ENCODE measurements around the gene IREB2.

DNA sequence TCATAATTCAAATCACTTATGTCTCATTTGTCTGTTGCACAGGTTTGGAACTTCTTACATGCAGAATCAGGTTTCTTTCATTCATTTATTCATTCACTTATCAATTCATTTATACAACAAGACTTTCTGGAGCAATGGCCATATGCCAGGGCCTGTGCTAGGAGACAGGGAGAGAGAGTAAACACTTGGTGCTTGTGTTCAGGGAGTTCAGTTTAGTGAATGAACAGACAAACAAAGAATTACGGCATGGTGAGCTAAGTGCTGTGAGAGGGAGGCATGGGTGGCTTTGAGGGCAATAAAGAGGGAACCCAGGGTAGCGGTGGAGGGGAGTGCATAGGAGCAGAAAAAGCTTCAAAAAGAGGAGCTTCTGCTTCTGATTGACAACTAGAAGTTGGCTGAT lies 8.5 kb upstream of the IREB2 start:
- TF ChIP-seq, protein P1, sequence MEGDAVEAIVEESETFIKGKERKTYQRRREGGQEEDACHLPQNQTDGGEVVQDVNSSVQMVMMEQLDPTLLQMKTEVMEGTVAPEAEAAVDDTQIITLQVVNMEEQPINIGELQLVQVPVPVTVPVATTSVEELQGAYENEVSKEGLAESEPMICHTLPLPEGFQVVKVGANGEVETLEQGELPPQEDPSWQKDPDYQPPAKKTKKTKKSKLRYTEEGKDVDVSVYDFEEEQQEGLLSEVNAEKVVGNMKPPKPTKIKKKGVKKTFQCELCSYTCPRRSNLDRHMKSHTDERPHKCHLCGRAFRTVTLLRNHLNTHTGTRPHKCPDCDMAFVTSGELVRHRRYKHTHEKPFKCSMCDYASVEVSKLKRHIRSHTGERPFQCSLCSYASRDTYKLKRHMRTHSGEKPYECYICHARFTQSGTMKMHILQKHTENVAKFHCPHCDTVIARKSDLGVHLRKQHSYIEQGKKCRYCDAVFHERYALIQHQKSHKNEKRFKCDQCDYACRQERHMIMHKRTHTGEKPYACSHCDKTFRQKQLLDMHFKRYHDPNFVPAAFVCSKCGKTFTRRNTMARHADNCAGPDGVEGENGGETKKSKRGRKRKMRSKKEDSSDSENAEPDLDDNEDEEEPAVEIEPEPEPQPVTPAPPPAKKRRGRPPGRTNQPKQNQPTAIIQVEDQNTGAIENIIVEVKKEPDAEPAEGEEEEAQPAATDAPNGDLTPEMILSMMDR (IDR thresholded peaks at IDR 0.05): no peak
- TF ChIP-seq POLR2A (IDR thresholded peaks at IDR 0.05): no peak
